A549 (cell line): ENCODE results near the gene HOXB8.

Experiments
- CBX8 ChIP-seq: fragments of 200-600 bp; sonication (generic); IDR thresholded peaks from 2 replicates; pipeline ENCODE4 v1.6.1; 2016
- NR3C1 ChIP-seq: fragments of >200 bp; sonication (Bioruptor Twin); formaldehyde crosslinking; IDR thresholded peaks from 3 replicates; pipeline ENCODE4 v1.6.1; 2017
- POLR2A ChIP-seq: IDR thresholded peaks from 2 replicates; pipeline ENCODE4 v1.6.1; 2012; ENCODE audit warnings: mild to moderate bottlenecking, low read length
- TF ChIP-seq, protein P1 (sequence below): fragments of >200 bp; sonication (Bioruptor Twin); formaldehyde crosslinking; IDR thresholded peaks from 3 replicates; pipeline ENCODE4 v1.5.1; 2016

DNA sequence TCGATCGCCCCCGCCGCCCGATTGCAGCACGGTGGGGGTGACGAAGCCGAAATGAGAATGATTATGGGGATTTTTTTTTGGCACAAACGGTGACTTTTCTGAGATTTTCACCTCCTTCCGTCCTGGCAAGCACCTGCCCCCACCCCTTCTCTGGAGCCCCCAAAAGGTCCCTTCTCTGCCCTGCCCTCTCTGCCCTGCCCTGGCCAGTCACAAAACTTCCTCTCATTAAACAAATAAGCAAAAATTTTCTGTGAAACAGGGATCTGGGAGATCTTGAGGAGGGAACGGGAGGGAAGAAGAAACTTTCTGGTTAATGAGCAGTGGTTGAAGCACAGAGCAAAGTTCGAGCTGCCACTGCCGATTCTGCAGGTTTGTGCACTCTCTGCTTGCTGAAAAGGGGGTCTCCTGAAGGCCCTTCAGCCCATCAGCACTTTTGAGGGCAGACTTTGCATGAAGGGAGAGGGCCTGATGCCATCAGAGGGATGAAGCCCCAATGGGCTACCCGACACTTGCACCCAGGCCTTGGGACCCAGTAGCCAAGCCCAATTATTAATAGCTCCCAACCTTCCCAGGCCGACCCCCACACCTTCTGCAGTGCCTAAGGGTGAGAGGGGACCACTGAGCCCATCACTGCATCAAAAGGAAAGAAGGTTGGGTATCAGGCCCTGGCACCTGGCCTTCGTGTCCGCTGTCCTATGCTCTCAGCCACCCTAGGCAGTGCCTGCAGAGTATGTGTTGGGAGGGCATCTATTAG, 1.0 kb upstream of the HOXB8 start:
- TF ChIP-seq POLR2A (no peak), NR3C1 (no peak), CBX8 (no peak)
- TF ChIP-seq, protein P1, sequence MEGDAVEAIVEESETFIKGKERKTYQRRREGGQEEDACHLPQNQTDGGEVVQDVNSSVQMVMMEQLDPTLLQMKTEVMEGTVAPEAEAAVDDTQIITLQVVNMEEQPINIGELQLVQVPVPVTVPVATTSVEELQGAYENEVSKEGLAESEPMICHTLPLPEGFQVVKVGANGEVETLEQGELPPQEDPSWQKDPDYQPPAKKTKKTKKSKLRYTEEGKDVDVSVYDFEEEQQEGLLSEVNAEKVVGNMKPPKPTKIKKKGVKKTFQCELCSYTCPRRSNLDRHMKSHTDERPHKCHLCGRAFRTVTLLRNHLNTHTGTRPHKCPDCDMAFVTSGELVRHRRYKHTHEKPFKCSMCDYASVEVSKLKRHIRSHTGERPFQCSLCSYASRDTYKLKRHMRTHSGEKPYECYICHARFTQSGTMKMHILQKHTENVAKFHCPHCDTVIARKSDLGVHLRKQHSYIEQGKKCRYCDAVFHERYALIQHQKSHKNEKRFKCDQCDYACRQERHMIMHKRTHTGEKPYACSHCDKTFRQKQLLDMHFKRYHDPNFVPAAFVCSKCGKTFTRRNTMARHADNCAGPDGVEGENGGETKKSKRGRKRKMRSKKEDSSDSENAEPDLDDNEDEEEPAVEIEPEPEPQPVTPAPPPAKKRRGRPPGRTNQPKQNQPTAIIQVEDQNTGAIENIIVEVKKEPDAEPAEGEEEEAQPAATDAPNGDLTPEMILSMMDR: no peak
